Measurements from ENCODE around the gene CLEC11A. TPM values are rescaled to one million over a fixed set of nuclear protein-coding genes. Genes with fewer than 3 reads are reported as not detected.

Gene CLEC11A
- total RNA-seq, 1 donor from 2014 or later, result 12.7 TPM

DNA sequence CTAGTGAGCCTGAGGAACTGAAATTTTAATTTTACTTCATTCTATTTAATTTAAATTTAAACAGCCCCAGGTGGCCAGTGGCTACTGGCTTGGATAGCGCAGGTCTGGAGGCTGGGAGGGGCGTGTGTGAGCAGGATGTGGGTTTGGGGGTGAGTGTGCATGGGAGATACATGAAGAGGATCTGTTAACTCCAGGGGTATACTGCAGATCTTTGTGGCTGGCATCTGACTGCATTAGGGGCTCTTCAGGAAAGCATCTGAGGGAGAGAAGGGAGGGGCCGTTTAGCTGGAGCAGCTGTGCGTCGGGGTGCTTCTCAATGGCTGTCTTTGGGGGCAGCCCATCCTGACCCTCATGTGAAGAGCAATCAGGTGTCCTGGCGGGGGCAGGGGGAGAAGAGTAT, 10.3 kb upstream of the CLEC11A start:
- no peak for DNase-seq (ENCODE audit: low read depth)
- TF ChIP-seq, protein P1, sequence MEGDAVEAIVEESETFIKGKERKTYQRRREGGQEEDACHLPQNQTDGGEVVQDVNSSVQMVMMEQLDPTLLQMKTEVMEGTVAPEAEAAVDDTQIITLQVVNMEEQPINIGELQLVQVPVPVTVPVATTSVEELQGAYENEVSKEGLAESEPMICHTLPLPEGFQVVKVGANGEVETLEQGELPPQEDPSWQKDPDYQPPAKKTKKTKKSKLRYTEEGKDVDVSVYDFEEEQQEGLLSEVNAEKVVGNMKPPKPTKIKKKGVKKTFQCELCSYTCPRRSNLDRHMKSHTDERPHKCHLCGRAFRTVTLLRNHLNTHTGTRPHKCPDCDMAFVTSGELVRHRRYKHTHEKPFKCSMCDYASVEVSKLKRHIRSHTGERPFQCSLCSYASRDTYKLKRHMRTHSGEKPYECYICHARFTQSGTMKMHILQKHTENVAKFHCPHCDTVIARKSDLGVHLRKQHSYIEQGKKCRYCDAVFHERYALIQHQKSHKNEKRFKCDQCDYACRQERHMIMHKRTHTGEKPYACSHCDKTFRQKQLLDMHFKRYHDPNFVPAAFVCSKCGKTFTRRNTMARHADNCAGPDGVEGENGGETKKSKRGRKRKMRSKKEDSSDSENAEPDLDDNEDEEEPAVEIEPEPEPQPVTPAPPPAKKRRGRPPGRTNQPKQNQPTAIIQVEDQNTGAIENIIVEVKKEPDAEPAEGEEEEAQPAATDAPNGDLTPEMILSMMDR (conservative IDR thresholded peaks at IDR 0.05; ENCODE audit: low read depth, low read length), result no peak
- no peak overlapping the region for H3K4me3 ChIP-seq (ENCODE audit: low read depth, low read length)

GRCh38 chr19:50713556-50714236, 9.5 kb upstream of the CLEC11A start:
- TF ChIP-seq, protein P1 (conservative IDR thresholded peaks at IDR 0.05; ENCODE audit: low read depth, low read length), result no peak
- no peak overlapping the region for H3K4me3 ChIP-seq (ENCODE audit: low read depth, low read length)

DNA sequence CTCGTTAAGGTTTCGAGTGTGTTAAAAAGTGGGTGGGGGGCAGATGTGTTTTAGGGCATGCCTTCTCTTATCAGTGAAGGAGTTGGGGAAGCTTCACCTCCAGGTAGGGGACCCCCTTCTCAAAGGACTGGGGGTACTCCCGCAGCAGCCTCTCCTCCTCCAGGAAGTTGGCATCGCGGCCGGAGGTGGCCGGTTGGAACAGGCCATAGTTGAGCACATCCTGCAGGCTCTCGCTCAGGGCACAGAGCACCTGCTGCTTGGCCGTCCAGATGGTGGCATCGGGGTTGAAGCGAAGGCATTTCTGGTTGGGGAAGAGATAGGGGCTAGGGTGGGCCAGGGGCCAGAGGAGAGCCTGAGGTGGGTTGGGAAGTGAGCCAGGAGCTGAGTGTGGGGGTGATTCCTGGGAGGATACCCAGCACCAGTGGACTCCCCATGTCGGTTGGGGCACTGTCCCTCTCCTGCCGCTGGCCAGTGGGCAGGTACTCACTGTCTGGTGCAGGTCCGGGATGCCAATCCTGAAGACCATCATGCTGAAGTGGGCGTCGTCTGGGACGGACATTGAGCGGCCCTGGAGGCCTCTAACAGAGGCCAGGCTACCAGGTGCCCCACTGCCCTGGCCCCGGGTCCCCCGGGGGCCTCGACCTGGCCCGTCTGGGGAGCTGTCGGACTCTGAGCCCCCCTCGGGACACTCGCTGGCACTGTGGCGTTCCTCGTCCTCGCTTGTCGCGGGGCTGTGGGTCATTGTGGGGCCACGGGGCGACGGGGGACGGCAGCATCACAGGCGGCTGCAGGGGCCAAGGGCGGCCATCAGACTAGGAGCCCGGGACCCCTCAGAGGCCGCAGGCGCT, 6.8 kb upstream of the CLEC11A start:
- TF ChIP-seq, protein P1 (conservative IDR thresholded peaks at IDR 0.05; ENCODE audit: low read depth, low read length), result no peak
- H3K4me3 ChIP-seq (ENCODE audit: low read depth, low read length), result no peak overlapping the region
- DNase-seq (ENCODE audit: low read depth), result no peak

More at GRCh38 chr19:50713556-50714236, 9.5 kb upstream of the CLEC11A start:
- DNase-seq (ENCODE audit: low read depth), result no peak

DNA sequence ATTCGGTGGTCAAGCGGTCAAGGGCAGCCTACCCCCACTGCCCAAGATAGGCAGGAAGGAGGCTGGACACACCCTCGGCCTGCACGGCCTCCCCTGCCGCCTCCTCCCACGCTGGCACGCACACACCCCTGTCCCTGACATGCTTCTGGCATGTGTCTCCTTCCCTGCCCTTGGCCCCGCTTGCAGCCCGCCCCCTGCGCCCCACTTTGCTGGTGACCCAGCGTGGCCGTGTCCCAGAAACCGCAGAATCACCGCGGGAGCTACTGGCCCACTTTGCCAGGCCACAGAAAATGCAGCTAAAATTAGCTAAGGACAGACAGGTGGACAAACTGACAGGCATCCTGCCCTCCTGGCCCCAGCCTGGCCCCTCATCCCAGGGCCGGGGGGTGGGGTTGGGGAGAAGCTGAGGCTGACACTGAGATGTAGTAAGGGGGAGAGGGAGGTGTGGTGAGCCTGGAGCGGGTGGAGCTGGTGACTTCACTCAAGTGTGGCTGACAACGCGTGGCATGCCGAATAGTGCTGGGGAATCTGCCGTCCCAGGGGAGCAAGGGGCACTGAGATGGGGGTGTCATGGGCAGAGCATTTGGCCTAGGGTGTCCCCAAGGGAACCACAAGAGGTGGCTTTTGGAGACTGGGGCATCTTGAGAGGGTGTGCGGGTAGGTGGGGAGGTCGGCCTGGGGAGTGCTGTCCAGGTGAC, 6.0 kb upstream of the CLEC11A start:
- no peak overlapping the region for H3K4me3 ChIP-seq (ENCODE audit: low read depth, low read length)
- no peak for DNase-seq (ENCODE audit: low read depth)
- TF ChIP-seq, protein P1 (conservative IDR thresholded peaks at IDR 0.05; ENCODE audit: low read depth, low read length), result no peak

DNA sequence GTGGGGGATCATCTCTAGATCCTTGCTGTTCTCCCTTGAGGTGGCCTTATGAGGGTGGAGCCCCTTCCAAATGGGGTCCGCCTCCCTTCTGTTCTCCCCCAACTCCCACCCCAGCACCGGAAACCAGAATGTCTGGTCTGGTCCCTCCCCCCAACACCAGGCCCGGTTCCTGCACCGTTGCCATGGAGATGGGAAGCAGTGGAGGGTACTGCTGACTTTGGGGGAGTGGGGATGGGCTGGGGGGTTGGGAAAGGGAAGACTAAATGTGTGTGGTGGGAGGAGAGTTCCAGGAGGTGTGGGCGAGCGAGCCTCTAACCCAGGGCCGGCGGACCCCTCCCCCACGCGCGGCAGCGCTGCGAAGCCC, 5.3 kb upstream of the CLEC11A start:
- no peak overlapping the region for H3K4me3 ChIP-seq (ENCODE audit: low read depth, low read length)
- DNase-seq (ENCODE audit: low read depth), result no peak
- TF ChIP-seq, protein P1 (conservative IDR thresholded peaks at IDR 0.05; ENCODE audit: low read depth, low read length), result no peak

GRCh38 chr19:50718255-50719118, 4.7 kb upstream of the CLEC11A start:
- peak overlapping the region; percentile 44 for H3K4me3 ChIP-seq (ENCODE audit: low read depth, low read length)
- DNase-seq (ENCODE audit: low read depth), result no peak
- TF ChIP-seq, protein P1 (conservative IDR thresholded peaks at IDR 0.05; ENCODE audit: low read depth, low read length), result no peak
